Putamen (tissue), 1 donor: ENCODE results near the gene KCNJ10.

Source experiments
- DNase-seq: peaks from one replicate; pipeline ENCODE4 v3.0.0-alpha.2; 2016; ENCODE audit warnings: low spot score

KCNJ10 gene

DNA sequence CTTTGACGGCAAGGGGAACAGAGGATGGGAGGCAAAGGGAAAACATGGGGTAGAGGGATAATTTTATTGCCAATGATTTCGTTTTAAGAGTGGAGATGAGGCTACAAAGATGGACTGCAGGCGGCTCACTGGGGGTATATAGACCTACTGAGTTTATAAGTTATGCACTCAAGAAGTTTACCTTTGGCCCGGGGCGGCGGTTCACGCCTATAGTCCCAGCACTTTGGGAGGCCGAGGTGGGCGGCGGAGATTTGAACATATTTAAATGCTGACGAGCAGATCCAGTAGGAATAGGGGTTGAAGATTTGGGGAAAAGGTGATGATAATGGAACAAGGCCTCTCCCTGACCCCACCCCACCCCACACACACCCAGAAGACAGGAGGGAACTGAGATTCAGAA is 107.8 kb downstream of the KCNJ10 start:
- DNase-seq: no peak

DNA sequence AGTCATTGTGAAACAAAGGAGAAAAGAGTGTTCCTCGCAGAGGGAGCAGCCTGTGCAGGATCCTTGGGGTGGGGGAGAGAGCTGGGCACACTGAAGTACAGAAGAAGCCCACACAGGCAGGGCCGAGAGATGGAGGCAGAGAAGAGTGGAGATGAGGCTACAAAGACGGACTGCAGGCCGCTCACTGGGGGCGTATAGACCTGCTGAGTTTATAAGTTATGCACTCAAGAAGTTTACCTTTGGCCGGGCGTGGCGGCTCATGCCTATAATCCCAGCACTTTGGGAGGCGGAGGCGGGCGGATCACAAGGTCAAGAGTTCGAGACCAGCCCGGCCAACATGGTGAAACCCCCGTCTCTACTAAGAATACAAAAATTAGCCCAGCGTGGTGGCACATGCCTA is 108.3 kb downstream of the KCNJ10 start:
- DNase-seq: no peak

DNA sequence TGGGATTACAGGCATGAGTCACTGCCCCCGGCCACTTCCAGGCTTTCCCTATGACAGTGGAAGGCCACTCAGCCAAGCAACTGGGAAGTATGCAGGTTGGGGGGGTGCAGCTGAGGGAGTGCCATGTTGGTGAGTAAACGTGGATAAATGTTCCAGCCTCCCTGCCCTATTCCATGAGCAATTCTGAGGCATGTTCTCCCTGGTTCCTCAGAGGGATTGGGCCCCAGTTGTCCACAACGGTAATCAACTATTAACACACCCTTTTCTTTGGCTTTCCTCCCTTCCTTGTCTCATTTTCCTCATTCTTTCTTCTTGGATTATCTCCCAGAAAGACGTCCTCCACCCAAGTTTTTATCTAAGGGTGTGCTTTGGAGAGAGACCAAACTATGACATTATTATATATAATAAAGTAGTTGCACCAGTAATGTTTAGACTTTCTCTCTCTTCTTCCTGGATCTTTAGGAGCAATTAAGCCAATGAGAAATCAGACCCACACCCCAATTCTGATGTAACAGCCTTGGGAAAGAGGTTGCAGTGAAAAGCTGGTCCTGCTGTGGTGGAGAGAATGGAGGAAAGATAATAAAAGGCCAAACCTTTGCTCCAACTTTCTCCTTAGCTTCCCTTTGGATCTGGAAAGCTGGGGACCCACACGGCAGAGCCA is 109.1 kb downstream of the KCNJ10 start:
- no peak for DNase-seq

DNA sequence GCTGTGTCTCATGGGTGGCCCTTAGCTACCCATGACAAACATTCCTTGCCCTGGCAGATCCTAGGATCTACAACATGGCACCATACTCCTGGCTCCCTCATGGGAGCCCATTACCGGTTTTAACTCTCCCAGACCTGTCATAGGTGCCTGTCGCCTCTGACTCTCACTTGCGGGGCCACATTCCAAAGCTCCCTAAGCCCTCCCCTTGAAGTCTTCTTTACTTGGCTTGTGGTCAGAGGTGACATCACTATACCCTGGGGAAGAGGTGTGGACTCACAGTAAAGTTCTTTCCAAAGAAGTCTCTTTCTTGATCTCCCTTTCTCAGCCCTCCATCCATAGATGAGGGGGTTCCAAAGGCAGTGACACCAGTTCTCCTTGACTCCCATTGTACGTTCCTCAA is 110.5 kb downstream of the KCNJ10 start:
- no peak for DNase-seq

DNA sequence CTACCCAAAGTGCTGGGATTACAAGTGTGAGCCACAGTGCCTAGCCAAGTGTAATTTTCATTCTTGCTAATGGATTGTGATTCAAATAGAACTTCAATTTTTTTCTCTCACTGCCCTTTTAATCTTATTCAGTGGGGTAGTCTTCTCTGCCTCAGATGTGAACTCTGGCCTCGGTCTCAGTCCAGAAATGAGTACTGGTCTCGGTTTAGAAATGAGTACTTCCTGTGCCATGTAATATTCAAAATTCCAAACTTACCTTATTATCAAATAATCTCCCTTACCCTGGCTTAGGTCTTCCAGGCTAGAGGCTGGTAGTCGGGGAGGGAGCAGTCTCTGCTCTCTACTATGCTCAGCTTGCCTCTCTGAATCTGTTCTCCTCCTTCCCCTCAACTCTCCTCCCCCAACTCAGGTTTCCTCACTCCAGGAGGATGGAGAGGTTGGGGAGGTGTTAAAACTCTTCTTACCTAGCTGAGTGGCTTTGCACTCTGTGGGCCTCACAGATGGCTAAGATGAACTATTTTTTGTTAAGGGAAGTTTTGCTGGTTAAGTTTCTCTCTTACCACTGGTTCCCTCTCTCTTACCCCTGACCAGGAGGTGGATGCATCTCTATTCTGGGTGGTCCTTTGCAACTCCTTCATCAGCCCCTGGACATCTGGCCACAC is 111.1 kb downstream of the KCNJ10 start:
- no peak for DNase-seq

DNA sequence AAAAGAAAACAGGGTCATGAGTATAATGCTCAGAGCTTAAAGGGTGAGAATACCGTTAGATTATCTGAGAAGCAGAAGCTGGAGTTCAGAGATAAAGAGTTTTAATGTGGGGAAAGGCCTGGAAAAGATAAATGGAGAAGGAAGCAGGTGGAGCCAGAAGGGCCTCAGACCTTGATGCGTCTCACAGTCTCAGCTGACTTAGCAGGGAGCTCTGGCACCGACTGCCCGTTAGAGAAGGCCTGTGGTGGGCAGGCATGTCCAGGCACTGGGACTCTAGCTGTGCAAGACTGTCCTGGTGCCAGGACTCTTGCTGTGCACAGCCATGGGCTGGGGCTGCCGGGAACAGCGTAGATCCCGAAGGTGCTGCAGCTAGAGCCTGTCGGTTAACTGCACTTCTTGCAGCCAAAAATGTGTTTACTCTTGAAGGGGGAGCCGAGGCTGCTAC is 112.1 kb downstream of the KCNJ10 start:
- DNase-seq: no peak

DNA sequence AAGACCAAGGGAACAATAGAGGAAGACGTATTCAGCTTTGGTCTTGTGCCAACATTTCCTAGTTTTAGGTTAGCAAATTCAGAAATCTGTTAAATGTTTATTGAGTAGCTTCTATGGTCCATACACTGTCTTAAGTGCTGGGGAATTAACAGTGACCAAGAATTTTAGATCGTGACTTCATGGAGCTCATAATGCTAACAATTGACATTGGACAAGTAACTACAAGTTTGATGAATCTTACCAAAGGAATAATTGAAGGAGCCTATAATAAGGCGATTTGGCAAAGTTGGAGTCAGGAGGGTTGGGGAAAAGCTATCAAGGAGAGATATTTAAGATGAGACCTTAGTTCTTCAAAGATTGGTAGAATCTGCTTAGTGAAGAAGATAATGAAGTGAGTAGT is 114.5 kb downstream of the KCNJ10 start:
- DNase-seq: no peak

DNA sequence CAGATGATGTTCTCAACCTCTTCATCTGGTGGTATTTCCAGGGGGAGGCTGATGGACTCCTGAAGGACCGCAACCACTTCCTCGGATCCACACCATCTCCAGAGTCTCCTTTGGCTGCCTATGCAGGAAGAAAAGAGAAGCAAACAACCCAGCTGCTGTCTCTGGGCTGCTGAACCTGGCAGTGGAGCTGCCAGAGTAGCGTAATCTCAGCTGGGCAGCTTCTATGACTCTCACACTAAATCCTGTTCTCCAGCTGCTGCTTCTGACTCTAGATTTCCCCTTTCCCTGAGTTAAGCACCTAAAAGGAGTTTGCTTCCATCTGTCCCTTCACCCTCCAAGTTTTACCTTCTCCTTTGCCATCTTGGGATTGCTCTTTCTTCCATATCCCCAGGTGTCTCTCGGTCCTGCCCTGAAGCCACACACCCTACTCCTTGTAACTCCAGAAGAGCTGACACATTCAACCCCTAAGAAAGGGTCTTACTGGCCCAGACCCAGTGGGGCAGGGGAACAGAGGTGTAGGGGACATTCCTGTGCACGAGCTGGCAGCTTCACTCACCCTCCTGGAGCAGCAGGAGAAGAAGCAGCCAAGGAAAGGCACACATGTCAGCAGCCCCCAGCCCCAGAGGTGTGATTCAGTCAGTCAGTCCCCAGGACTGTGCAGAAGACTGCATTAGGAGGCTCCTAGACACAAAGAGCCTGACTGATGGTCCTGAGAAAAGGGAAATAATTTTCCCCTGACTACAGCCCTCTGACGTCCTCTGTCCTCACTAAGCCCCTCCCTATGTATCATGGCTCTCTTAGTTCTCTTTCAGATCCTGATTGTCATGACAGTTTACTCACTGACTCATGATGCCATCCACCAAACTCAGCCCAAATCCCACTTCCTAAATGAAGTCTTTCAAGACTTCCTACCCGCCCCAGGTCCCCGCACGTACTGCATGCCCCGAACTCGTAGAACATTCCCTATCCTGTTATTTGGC is 116.1 kb downstream of the KCNJ10 start, which contains the start of gene SLAMF9:
Gene SLAMF9 (minus strand): TSS at position 702 of the 980 bp plus-strand sequence. CDS start 100 bp downstream, at position 602.
- DNase-seq: no peak

DNA sequence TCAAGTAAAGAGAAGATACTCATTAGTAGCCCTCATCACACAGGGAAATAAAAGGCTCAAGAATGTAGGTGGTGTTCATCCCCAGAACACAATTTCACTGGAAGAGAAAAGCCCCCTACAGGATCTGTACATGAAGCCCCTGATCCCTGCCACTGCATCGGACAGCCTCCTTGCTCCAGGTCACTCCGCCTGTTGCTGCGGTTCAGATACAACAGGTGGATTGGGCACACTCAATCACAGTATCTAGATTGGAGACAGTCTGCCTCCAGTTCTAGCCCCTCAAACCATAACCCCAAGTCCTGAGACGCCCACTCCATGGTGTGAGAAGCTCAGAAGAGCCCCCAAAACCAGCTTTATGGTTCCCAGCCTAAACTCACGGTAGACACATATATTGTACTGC is 117.0 kb downstream of the KCNJ10 start:
- DNase-seq: no peak

DNA sequence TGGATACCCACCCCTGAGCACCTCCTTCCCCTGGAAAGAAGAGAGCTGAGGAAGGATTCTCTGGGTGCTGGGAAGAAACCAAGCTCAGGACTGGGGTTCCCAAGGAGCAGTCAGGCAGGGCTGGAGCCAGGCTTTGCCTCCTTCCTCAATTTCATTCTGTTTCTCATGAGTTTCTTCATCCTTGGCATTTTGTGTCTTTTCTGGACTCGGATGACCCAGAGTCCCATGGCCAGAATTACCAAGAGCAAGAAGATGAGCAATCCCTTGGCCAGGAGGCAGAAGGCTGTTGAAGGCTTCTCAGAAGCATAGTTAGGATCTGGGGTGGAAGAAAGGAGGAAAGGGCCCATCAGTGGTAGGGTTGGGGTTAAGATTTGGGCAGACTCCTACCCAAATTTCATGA is 118.4 kb downstream of the KCNJ10 start:
- DNase-seq: no peak

DNA sequence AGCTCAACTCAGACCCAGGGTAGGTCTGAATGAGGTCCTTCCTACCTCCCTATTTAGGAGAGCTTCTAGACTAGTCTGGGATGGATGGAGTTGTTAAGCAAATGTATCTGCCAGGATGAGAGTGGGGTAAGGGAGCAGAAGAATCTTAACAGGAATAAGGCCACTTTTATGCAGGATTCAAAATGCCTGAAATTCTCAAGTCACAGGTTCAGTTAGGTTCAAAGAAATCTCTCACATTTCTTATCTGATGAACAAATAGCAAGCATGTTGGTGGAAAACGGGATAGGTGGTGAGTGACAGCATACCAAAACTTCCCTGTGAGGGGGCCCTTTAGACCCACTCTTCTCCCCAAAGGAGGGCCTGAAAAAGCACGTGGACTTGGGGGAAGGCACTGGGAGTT is 118.9 kb downstream of the KCNJ10 start:
- no peak for DNase-seq

DNA sequence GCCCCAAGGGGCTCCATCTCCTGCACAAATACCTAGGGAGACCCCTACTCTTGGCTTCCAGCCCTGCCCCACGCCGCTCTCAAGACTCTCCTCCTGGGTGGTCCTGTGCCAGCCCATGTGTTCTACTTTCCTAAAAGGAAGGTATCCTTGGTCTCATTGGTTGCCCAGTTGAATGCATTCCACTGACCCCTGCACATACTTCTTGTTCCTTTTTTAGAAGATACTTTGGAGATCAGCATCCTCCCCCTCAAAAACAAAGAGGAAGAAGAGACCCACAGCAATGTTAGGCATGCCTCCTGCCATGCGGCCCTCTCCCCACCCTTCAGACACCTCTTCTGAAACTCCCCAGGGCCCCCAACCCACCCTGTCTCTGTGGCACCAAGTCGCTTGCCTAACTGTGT is 120.0 kb downstream of the KCNJ10 start:
- DNase-seq: no peak

DNA sequence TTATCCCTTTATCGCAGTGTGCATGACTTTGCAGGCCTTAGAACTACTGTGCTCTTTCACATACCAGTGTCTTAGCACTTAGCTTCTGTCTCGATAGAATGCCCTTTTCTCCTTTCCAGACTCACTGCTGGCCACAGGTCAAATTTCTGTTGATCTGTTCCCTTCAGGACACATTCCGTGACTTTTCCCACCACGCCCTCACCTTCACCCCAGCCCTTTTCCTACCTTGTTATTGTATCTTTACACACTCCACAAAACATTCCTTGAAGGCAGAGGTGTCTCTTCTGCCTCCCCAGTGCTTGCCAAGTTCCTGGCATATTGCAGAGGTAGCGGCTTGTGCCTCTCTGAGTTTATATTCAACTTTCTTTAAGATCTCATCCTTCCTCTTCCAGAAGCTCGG is 120.8 kb downstream of the KCNJ10 start:
- no peak for DNase-seq
